ENCODE measurements around the gene KCNJ6. TPM values are rescaled to one million over a fixed set of nuclear protein-coding genes. Genes with fewer than 3 reads are reported as not detected.

KCNJ6 gene
- total and polyA plus RNA-seq, 2 experiments from 2014 or later, result 0.07 to 0.46 TPM

DNA sequence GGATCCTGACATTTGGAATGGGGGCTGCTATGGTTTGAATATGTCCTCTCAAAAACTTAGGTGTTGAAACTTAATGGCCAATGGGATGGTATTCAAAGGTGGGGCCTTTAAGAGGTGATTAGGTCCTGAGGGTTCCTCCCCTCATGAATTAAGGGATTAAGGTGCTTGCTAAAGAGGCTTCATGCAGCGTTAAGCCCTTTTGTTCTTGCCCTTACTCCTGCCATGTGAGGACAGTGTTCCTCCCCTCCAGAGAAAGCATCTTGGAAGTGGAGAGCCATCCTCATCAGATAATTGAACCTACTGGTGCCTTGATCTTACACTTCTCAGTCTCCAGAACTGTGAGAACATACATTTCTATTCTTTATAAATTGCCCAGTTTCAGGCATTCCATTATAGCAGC lies 146.6 kb downstream of the KCNJ6 start:
- WGBS (ENCODE audit: low lambda C conversion rate, missing lambda C conversion rate), result 0% methylated on average over 1 of the region's 1 CpG

GRCh38 chr21:37767984-37768383 lies 148.3 kb downstream of the KCNJ6 start:
- Histone ChIP-seq H3K36me3 (replicated peaks; ENCODE audit: insufficient read depth, low read depth) (no peaks in the 10 kb centered on the region), H3K27ac (no peak overlapping the region), H2AFZ (no peak overlapping the region), H3K4me3 (no peak overlapping the region), H3K79me2 (no peaks in the 10 kb centered on the region), H4K20me1 (ENCODE audit: insufficient read depth, poor library complexity, severe bottlenecking) (no peaks in the 10 kb centered on the region), H3K4me2 (no peak overlapping the region), H3K9me2 (replicated peaks; ENCODE audit: insufficient read depth) (no peaks in the 10 kb centered on the region), H3K27me3 (no peaks in the 10 kb centered on the region), H3K4me1 (ENCODE audit: insufficient read depth) (no peaks in the 10 kb centered on the region), H3K9me3 (ENCODE audit: low read depth) (no peaks in the 10 kb centered on the region)
- TF ChIP-seq EZH2phosphoT487 (IDR thresholded peaks at IDR 0.05; ENCODE audit: low read depth, severe bottlenecking, unreplicated experiment) (no peak), EZH2 (IDR thresholded peaks at IDR 0.05; ENCODE audit: borderline replicate concordance) (no peak), CTCF (IDR thresholded peaks at IDR 0.05; ENCODE audit: poor library complexity) (no peak)
- no peak for DNase-seq (ENCODE audit: low spot score)
- WGBS (ENCODE audit: low lambda C conversion rate, missing lambda C conversion rate), result 65% methylated on average over 5 of the region's 5 CpGs

More for the DNA sequence above, 146.6 kb downstream of the KCNJ6 start:
- DNase-seq (ENCODE audit: low spot score), result no peak
- Histone ChIP-seq H3K36me3 (replicated peaks; ENCODE audit: insufficient read depth, low read depth) (no peaks in the 10 kb centered on the region), H4K20me1 (ENCODE audit: insufficient read depth, poor library complexity, severe bottlenecking) (no peaks in the 10 kb centered on the region), H3K4me3 (no peak overlapping the region), H3K27ac (no peak overlapping the region), H3K4me1 (ENCODE audit: insufficient read depth) (no peaks in the 10 kb centered on the region), H3K9me2 (replicated peaks; ENCODE audit: insufficient read depth) (no peaks in the 10 kb centered on the region), H3K4me2 (no peak overlapping the region), H3K9me3 (ENCODE audit: low read depth) (no peaks in the 10 kb centered on the region), H2AFZ (no peak overlapping the region), H3K79me2 (no peaks in the 10 kb centered on the region), H3K27me3 (no peaks in the 10 kb centered on the region)
- TF ChIP-seq CTCF (IDR thresholded peaks at IDR 0.05; ENCODE audit: poor library complexity), result no peak
- TF ChIP-seq EZH2 (IDR thresholded peaks at IDR 0.05; ENCODE audit: borderline replicate concordance), result no peak
- TF ChIP-seq EZH2phosphoT487 (IDR thresholded peaks at IDR 0.05; ENCODE audit: low read depth, severe bottlenecking, unreplicated experiment), result no peak

- 74% methylated on average over 5 of the region's 5 CpGs for WGBS (ENCODE audit: low lambda C conversion rate, missing lambda C conversion rate)
These were observed 150.1 kb downstream of the KCNJ6 start for GRCh38 chr21:37766129-37766528.

More at GRCh38 chr21:37766129-37766528, 150.1 kb downstream of the KCNJ6 start:
- H3K9me2 ChIP-seq (replicated peaks; ENCODE audit: insufficient read depth), result no peaks in the 10 kb centered on the region
- H3K9me3 ChIP-seq (ENCODE audit: low read depth), result no peaks in the 10 kb centered on the region
- no peaks in the 10 kb centered on the region for H3K4me1 ChIP-seq (ENCODE audit: insufficient read depth)
- no peaks in the 10 kb centered on the region for H3K36me3 ChIP-seq (replicated peaks; ENCODE audit: insufficient read depth, low read depth)
- no peak overlapping the region for H3K4me2 ChIP-seq
- no peak for DNase-seq (ENCODE audit: low spot score)
- TF ChIP-seq CTCF (IDR thresholded peaks at IDR 0.05; ENCODE audit: poor library complexity), result no peak
- H2AFZ ChIP-seq, result no peak overlapping the region
- H3K79me2 ChIP-seq, result no peaks in the 10 kb centered on the region
- H3K27me3 ChIP-seq, result no peaks in the 10 kb centered on the region
- no peak overlapping the region for H3K27ac ChIP-seq
- no peak overlapping the region for H3K4me3 ChIP-seq
- H4K20me1 ChIP-seq (ENCODE audit: insufficient read depth, poor library complexity, severe bottlenecking), result no peaks in the 10 kb centered on the region

All from hepatocyte (in vitro differentiated cells).